Epithelial cell of esophagus (primary cell): ENCODE results near the gene FLNB.
A peak's percentile ranks its signal among the peaks of the same experiment; 100 is the strongest.

Experiments used
- DNase-seq: peaks from one replicate; pipeline ENCODE4 v3.0.0; 2010; ENCODE audit warnings: low read depth
- H3K4me3 ChIP-seq: 2 replicates; pipeline ENCODE4 v1.5.1; 2011; ENCODE audit warnings: mild to moderate bottlenecking, low read length, control low read depth
- TF ChIP-seq, protein P1 (sequence below): IDR thresholded peaks from 2 replicates; pipeline ENCODE4 v1.5.1; 2011; ENCODE audit warnings: low read depth, mild to moderate bottlenecking, low read length, control low read depth, inconsistent platforms; ENCODE audit not compliant: insufficient read depth; ENCODE audit errors: missing control alignments

The FLNB gene

DNA sequence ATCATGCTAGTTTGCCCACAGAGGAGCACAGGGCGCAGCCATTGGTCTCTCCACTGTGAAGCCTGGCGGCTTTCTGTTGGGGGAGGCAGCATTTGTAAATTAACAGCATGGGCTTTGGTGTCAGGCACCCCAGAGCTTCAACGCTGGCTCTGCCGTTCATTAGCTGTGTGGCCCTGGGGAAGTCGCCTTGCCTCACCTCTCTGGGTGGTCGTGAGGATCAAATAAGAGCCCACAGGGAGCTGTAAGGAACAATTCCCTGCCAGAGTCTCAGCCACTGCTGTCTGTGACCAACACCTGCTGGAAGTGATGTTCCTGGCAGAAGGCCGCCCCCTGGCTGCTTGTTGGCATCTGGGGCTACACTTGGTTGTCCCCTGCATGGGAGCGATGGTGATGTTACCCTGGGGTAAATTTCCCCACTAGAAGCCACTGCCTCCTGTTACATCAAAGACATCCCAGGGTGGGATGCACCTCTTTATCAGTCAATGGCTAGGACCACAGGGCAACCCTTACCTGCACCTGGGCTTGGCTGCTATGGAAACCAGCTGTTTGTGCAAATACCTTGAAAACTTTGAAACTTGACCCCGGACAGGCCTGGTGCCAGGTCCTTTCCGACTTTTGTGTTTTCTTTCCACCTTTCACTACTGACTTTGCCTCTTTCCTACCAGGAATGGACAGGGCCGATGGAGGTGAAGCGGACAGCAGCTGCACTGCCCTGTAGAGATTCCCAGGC is 165.6 kb downstream of the FLNB start:
- H3K4me3 ChIP-seq = no peak overlapping the region
- peak; percentile 47 for DNase-seq
- TF ChIP-seq, protein P1, sequence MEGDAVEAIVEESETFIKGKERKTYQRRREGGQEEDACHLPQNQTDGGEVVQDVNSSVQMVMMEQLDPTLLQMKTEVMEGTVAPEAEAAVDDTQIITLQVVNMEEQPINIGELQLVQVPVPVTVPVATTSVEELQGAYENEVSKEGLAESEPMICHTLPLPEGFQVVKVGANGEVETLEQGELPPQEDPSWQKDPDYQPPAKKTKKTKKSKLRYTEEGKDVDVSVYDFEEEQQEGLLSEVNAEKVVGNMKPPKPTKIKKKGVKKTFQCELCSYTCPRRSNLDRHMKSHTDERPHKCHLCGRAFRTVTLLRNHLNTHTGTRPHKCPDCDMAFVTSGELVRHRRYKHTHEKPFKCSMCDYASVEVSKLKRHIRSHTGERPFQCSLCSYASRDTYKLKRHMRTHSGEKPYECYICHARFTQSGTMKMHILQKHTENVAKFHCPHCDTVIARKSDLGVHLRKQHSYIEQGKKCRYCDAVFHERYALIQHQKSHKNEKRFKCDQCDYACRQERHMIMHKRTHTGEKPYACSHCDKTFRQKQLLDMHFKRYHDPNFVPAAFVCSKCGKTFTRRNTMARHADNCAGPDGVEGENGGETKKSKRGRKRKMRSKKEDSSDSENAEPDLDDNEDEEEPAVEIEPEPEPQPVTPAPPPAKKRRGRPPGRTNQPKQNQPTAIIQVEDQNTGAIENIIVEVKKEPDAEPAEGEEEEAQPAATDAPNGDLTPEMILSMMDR = peak; percentile 41

DNA sequence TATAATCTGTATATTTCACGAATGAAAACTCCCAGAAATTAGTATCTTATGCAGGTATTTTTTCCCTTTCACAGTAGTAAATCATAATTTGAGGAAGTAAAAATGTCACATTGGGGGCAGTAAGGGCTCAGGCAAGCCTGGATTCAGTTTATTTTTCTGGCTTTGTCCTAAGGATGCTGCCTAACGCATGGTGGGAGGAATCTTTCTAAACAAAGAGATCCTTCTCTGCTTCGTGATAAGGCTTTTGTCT is 166.9 kb downstream of the FLNB start:
- H3K4me3 ChIP-seq = no peak overlapping the region
- TF ChIP-seq, protein P1 = no peak
- DNase-seq = no peak

DNA sequence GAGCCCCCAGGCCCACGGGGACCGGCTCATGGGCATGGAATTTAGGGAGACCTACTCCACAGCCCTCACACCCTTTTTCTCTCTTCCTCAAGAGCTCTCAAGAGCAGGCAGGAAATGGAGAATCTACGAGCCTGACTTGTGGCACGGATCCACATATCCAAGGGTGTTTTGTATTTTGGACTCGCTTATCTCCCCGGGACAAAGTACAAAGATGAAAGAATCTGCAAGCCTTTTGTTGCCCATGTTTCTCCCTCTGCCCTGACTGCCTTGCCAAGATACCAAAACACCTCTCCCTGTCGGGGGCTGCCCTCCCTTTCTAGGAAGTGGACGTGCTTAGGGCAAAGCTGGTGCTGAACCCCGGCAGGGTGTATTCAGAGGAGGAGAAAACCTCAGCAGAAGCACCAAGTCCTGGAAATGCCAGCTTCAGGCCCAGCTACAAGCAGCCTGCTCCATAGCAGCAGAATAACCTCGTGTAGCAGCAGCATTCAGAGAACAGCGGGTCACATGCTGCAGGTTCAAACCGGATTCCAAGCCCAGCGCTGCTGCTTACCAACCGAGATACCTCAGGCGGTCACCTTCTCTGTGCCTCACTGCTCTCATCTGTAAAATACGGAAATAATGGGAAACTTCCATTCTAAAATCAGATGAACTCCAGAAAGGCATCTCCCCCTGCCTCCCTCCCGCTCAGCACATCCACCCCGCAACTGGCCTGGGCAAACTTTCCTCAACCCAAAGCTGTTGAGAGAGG is 167.4 kb downstream of the FLNB start:
- DNase-seq = peak; percentile 45
- no peak overlapping the region for H3K4me3 ChIP-seq
- TF ChIP-seq, protein P1 = no peak

DNA sequence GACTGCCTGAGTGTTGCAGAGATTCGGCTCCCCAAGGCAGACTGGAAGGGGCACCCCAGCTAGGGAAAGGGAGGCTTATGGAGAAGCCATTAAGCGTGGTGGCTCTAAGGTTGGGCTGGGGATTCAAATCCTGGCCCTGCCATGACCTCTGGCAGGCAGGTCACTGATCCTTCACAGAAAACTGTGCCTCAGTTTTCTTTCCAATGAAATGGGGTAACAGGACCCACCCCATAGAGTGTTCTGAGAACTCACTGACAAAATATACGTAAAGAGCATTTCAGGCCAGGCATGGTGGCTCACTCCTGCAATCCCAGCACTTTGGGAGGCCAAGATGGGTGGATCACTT is 167.9 kb downstream of the FLNB start:
- H3K4me3 ChIP-seq = no peak overlapping the region
- DNase-seq = no peak
- TF ChIP-seq, protein P1 = no peak

DNA sequence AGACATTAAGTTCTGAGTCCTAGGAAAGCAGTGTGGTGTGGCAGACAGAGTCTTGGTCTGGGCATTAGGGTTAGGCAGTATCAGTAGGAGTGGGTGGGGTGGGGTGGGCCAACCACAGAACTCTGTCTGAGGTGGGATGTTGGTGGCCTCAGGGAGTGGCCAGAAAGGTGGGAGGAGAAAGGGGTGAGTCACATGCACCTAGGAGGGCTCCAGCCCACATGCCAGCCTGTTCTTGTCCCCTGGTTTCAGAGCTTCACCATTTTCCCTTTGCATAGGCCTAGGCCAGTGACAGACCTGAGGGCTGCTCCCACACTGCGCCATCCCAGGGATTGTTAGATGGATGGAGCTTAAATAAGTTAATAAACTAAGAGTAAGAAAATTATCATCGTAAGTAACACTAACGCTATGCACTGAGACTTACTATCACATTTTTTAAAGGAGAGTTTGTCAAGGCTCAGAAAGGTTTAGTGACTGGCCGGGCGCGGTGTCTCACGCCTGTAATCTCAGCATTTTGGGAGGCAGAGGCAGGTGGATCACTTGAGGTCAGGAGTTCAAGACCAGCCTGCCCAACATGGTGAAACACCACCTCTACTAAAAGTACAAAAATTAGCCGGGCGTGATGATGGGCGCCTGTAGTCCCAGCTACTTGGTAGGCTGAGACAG is 168.7 kb downstream of the FLNB start:
- TF ChIP-seq, protein P1 = no peak
- peak; percentile 65 for DNase-seq
- no peak overlapping the region for H3K4me3 ChIP-seq

DNA sequence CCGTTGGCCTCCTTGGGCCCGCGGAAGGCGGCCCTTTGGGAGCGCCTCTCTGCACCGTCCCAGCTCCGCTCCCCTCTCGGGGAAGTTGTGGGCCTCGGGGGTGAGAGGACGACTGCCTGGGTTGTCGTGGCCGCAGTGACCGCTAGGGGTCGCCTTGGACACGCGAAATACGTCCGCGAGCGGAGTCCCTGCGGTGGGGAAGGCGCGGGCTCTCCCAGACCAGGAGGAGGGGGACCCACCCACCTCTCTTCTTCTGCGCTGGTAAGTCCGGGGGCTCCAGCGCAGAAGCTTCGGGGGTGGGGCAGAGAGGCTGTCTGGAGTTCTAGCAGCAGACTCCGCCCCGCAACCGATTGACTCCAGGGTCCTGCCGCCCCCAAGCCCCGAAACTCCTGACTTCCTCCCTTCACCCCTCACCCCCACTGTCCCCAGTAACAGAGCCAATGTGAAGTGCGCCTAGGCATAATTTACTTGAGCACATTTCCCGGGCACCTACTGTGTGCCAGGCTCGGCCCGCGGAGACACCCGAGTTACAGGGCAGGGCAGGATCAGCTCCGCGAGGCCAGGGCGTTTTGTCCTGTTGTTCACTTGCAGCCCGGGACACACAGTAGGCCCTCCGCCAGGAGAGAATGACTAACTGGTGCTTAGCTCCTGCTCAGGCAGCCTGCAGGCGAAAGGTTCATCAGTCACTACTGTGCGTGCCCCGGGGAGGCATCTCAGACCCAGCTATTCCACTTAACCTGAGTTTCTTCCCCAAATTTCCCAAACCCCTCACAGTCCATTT is 169.7 kb downstream of the FLNB start:
- TF ChIP-seq, protein P1 = peak; percentile 82
- peak; percentile 76 for DNase-seq
- peak overlapping the region; percentile 36 for H3K4me3 ChIP-seq
